Tibial nerve (tissue), 4 donors: ENCODE measurements around the gene PODXL.

Source experiments
- CTCF ChIP-seq, 5 experiments: fragments of 200-600 bp in 3 of 5; fragments of 450-650 bp in 2 of 5; sonication (generic) in 3 of 5; IDR thresholded peaks; one replicate each; pipeline ENCODE4 v1.5.1; 2016 to 2019; ENCODE audit warnings: antibody characterized with exemption in 5 of 5, mild to moderate bottlenecking in 3 of 5, moderate library complexity in 2 of 5
- EP300 ChIP-seq, 2 donors: sonication (generic); formaldehyde crosslinking; IDR thresholded peaks; one replicate each; pipeline ENCODE4 v1.6.1; 2017; ENCODE audit warnings: antibody characterized with exemption in 2 of 2, mild to moderate bottlenecking in 1 of 2
- POLR2A ChIP-seq, 2 donors: fragments of 450-650 bp; IDR thresholded peaks; one replicate each; pipeline ENCODE4 v1.6.1; 2017; ENCODE audit warnings: antibody characterized with exemption in 2 of 2, mild to moderate bottlenecking in 2 of 2, moderate library complexity in 2 of 2

- TF ChIP-seq POLR2A (IDR thresholded peaks at IDR 0.05) (no peak), CTCF (IDR thresholded peaks at IDR 0.05) (no peak), EP300 (IDR thresholded peaks at IDR 0.05) (no peak)
Measured at GRCh38 chr7:131586259-131586658, 29.8 kb upstream of the PODXL start.
